PC-3 (cell line): Measurements from ENCODE around the gene PLPPR1. TPM values are rescaled to one million over a fixed set of nuclear protein-coding genes. Genes with fewer than 3 reads are reported as not detected.

Experiments used
- ATAC-seq: fragments of 200-7000 bp; cut with Tn5 transposase; 2 replicates; pipeline ENCODE4 v1.9.1; 2020; ENCODE audit warnings: mild to moderate bottlenecking, moderate library complexity
- BruUV-seq: library from RNA; stranded (reverse); fragments of 400-500 nt; replicated peaks from 2 replicates; lab custom pipeline; 2021; lab: Mats Ljungman, UMichigan
- CTCF ChIA-PET: fragments of 300-600 bp; sonication (Branson Sonifier 250); formaldehyde crosslinking; loops from one replicate; lab custom pipeline; 2022; ENCODE audit warnings: antibody characterized with exemption; lab: Charles Lee
- POLR2A ChIA-PET: fragments of 300-600 bp; sonication (Branson Sonifier 250); formaldehyde crosslinking; loops from one replicate; lab custom pipeline; 2022; ENCODE audit warnings: antibody characterized with exemption; ENCODE audit not compliant: unreplicated experiment; lab: Charles Lee
- DNase-seq: peaks from one replicate; pipeline ENCODE4 v3.0.0-alpha.2; 2015
- H2AFZ ChIP-seq: fragments of 300-600 bp; sonication (generic); 2 replicates; pipeline ENCODE4 v1.6.0; 2016; ENCODE audit warnings: antibody characterized with exemption, low read length
- H3F3A ChIP-seq: fragments of 300-600 bp; sonication (generic); one replicate; pipeline ENCODE4 v1.6.0; 2017; ENCODE audit warnings: antibody characterized with exemption, low read length, control low read depth, mild to moderate bottlenecking; ENCODE audit not compliant: unreplicated experiment
- H3K27ac ChIP-seq: fragments of 300-600 bp; sonication (generic); 2 replicates; pipeline ENCODE4 v1.5.1; 2016; ENCODE audit warnings: mild to moderate bottlenecking, low read length
- H3K27me3 ChIP-seq: fragments of 300-600 bp; sonication (generic); 2 replicates; pipeline ENCODE4 v1.6.1; 2016; ENCODE audit warnings: low read length, mixed read lengths
- H3K36me3 ChIP-seq: fragments of 300-600 bp; sonication (generic); 2 replicates; pipeline ENCODE4 v1.6.1; 2016; ENCODE audit warnings: low read depth, mixed run types, low read length, mixed read lengths
- H3K4me1 ChIP-seq: fragments of 300-600 bp; sonication (generic); 2 replicates; pipeline ENCODE4 v1.5.1; 2016; ENCODE audit warnings: low read length; ENCODE audit not compliant: insufficient read depth
- H3K4me2 ChIP-seq: fragments of 300-600 bp; sonication (generic); 2 replicates; pipeline ENCODE4 v1.6.0; 2016; ENCODE audit warnings: low read length
- H3K4me3 ChIP-seq: fragments of 300-600 bp; sonication (generic); 2 replicates; pipeline ENCODE4 v1.5.1; 2016; ENCODE audit warnings: mild to moderate bottlenecking, low read length, mixed read lengths
- H3K79me2 ChIP-seq: fragments of 300-600 bp; sonication (generic); 2 replicates; pipeline ENCODE4 v1.6.1; 2017; ENCODE audit warnings: low read length, mixed read lengths
- H3K9ac ChIP-seq: fragments of 300-600 bp; sonication (generic); 2 replicates; pipeline ENCODE4 v1.6.0; 2016; ENCODE audit warnings: mild to moderate bottlenecking, low read length
- H3K9me2 ChIP-seq: fragments of 300-600 bp; sonication (generic); replicated peaks from 2 replicates; pipeline ENCODE4 v1.6.1; 2016; ENCODE audit warnings: mixed run types, low read length, mixed read lengths
- H3K9me3 ChIP-seq: fragments of 300-600 bp; sonication (generic); 2 replicates; pipeline ENCODE4 v1.6.1; 2016; ENCODE audit warnings: low read length, mixed read lengths
- H4K20me1 ChIP-seq: fragments of 300-600 bp; sonication (generic); 2 replicates; pipeline ENCODE4 v1.6.1; 2016; ENCODE audit warnings: low read length, mixed read lengths
- CTCF ChIP-seq: fragments of 300-600 bp; sonication (generic); conservative IDR thresholded peaks from 2 replicates; pipeline ENCODE4 v1.5.1; 2017; ENCODE audit warnings: antibody characterized with exemption, low read depth, mild to moderate bottlenecking, low read length
- EZH2 ChIP-seq: fragments of 300-600 bp; sonication (generic); IDR thresholded peaks from one replicate; pipeline ENCODE4 v1.6.1; 2017; ENCODE audit warnings: antibody characterized with exemption, mild to moderate bottlenecking, low read length; ENCODE audit not compliant: unreplicated experiment
- EZH2phosphoT487 ChIP-seq: fragments of 300-600 bp; sonication (generic); IDR thresholded peaks from 2 replicates; pipeline ENCODE4 v1.6.1; 2018; ENCODE audit warnings: mild to moderate bottlenecking, antibody characterized with exemption, low read length, borderline replicate concordance
- intact Hi-C: fragments of 100-400 bp; cut with micrococcal nuclease; formaldehyde crosslinking; loops from 2 replicates; pipeline ENCODE4 v1.9.0; 2023
- total RNA-seq: library from RNA; depleted of rRNA; stranded (reverse); fragments of >200 nt; gene quantifications from 2 replicates; pipeline ENCODE4 v1.2.3, GENCODE V29; 2014

The PLPPR1 gene
- total RNA-seq, 1 experiment from 2014 or later: not detected

GRCh38 chr9:101360647-101361046, 332.1 kb downstream of the PLPPR1 start:
- Histone ChIP-seq H3K4me1 (no peaks in the 10 kb centered on the region), H3K27ac (no peak overlapping the region), H3K4me3 (no peak overlapping the region), H2AFZ (no peak overlapping the region), H3K4me2 (no peak overlapping the region), H3K9me2 (no peaks in the 10 kb centered on the region), H3K9ac (no peak overlapping the region), H3K36me3 (no peaks in the 10 kb centered on the region), H3K79me2 (no peaks in the 10 kb centered on the region), H4K20me1 (no peaks in the 10 kb centered on the region), H3K27me3 (no peaks in the 10 kb centered on the region), H3K9me3 (no peaks in the 10 kb centered on the region), H3F3A (no peaks in the 10 kb centered on the region)
- intact Hi-C loops: no loop called here
- ChIA-PET POLR2A (no interaction called here), CTCF (no interaction called here)
- ATAC-seq (no peak), DNase-seq (no peak)
- no TSS peak for BruUV-seq
- TF ChIP-seq CTCF: no peak
- no peak for TF ChIP-seq EZH2phosphoT487
- TF ChIP-seq EZH2: no peak

GRCh38 chr9:101362450-101362849, 333.9 kb downstream of the PLPPR1 start:
- H3K4me3 ChIP-seq: no peak overlapping the region
- CTCF ChIA-PET: no interaction called here
- H3K27ac ChIP-seq: no peak overlapping the region
- TF ChIP-seq EZH2: no peak
- no peak for TF ChIP-seq EZH2phosphoT487
- TF ChIP-seq CTCF: no peak
- BruUV-seq: no TSS peak
- no peaks in the 10 kb centered on the region for H3K36me3 ChIP-seq
- no peak for DNase-seq
- H3K9ac ChIP-seq: no peak overlapping the region
- no peaks in the 10 kb centered on the region for H3K9me2 ChIP-seq
- H3K4me2 ChIP-seq: no peak overlapping the region
- no peaks in the 10 kb centered on the region for H3K79me2 ChIP-seq
- H3K4me1 ChIP-seq: no peaks in the 10 kb centered on the region
- POLR2A ChIA-PET: no interaction called here
- no peaks in the 10 kb centered on the region for H4K20me1 ChIP-seq
- H3F3A ChIP-seq: no peaks in the 10 kb centered on the region
- H3K9me3 ChIP-seq: no peaks in the 10 kb centered on the region
- no peaks in the 10 kb centered on the region for H3K27me3 ChIP-seq
- intact Hi-C loops: no loop called here
- no peak for ATAC-seq
- H2AFZ ChIP-seq: no peak overlapping the region

- BruUV-seq: no TSS peak
- Histone ChIP-seq H3K79me2 (no peaks in the 10 kb centered on the region), H3K4me3 (no peak overlapping the region), H3K9ac (no peak overlapping the region), H3K9me3 (no peaks in the 10 kb centered on the region), H3K4me2 (no peak overlapping the region), H3K27ac (no peak overlapping the region), H4K20me1 (no peaks in the 10 kb centered on the region), H2AFZ (no peak overlapping the region), H3K4me1 (no peaks in the 10 kb centered on the region), H3K36me3 (no peaks in the 10 kb centered on the region), H3K9me2 (no peaks in the 10 kb centered on the region), H3K27me3 (no peaks in the 10 kb centered on the region), H3F3A (no peaks in the 10 kb centered on the region)
- TF ChIP-seq EZH2 (no peak), EZH2phosphoT487 (no peak), CTCF (no peak)
- POLR2A ChIA-PET: no interaction called here
- no peak for ATAC-seq
- intact Hi-C loops: no loop called here
- CTCF ChIA-PET: no interaction called here
- no peak for DNase-seq
These were observed 336.7 kb downstream of the PLPPR1 start for GRCh38 chr9:101365181-101365580.
